ENCODE measurements around the gene WWTR1.

DNA sequence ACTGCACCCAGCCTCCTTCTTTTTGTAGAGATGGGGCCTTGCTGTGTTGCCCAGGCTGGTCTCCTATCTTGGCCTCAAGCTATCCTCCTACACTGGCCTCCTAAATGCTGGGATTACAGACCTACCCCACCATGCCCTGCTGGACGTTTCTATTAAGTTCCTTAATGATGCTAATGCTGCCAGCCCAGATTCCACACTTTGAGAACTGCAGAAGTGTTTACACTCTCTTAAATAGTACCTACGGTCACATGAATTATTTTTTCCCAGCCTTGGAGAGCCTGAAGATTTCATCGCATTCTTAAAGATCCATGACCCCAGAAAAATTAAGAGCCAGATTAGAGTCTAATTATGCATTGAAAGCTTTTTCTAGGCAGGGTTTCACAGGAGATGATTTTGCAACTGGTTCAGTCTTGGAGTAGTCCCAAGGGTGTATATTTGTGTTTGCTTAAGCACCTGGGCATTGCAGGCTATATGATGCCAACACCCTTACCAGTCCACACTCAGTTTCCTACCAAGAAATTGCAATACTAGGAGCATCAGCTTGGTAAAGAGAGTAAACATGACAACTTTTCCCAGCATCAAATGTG, 146.7 kb downstream of the WWTR1 start:
- TF ChIP-seq POLR2A (IDR thresholded peaks at IDR 0.05; ENCODE audit: low read depth, low read length) (no peak), TAF1 (IDR thresholded peaks at IDR 0.05; ENCODE audit: low read depth, low read length) (no peak), POLR2AphosphoS5 (IDR thresholded peaks at IDR 0.05; ENCODE audit: low read depth, low read length) (no peak)

Measured in GM12891 (cell line).